GM19324 (cell line): Measurements from ENCODE around the gene ATXN7L3.

ENCODE experiments used
- ATAC-seq: cut with Tn5 transposase; IDR thresholded peaks from one replicate; pipeline ENCODE4 v1.9.1; 2021; ENCODE audit warnings: mild to moderate bottlenecking, moderate library complexity; ENCODE audit not compliant: unreplicated experiment, low FRiP score

Gene ATXN7L3

GRCh38 chr17:44218344-44219107 lies 18.8 kb upstream of the ATXN7L3 start:
- peak; percentile 50 for ATAC-seq

- ATAC-seq, result no peak
These were observed 18.2 kb upstream of the ATXN7L3 start for GRCh38 chr17:44217738-44218343.

GRCh38 chr17:44216694-44217093 lies 17.0 kb upstream of the ATXN7L3 start:
- ATAC-seq, result no peak

GRCh38 chr17:44216173-44216572 lies 16.5 kb upstream of the ATXN7L3 start:
- no peak for ATAC-seq

GRCh38 chr17:44214896-44215295 lies 15.2 kb upstream of the ATXN7L3 start:
- no peak for ATAC-seq

GRCh38 chr17:44214230-44214494 lies 14.5 kb upstream of the ATXN7L3 start:
- ATAC-seq, result no peak

- ATAC-seq, result no peak
These were observed 13.9 kb upstream of the ATXN7L3 start for GRCh38 chr17:44213403-44214229.

- no peak for ATAC-seq
These were observed 13.1 kb upstream of the ATXN7L3 start for GRCh38 chr17:44212507-44213402.

- ATAC-seq, result no peak
These were observed 11.9 kb upstream of the ATXN7L3 start for GRCh38 chr17:44211281-44212265.

GRCh38 chr17:44210342-44211192 lies 10.9 kb upstream of the ATXN7L3 start:
- peak; percentile 69 for ATAC-seq

GRCh38 chr17:44209786-44210341 lies 10.2 kb upstream of the ATXN7L3 start:
- peak; percentile 5 for ATAC-seq

- ATAC-seq, result no peak
These were observed 8.1 kb upstream of the ATXN7L3 start for GRCh38 chr17:44207743-44208142.

GRCh38 chr17:44207319-44207718 lies 7.6 kb upstream of the ATXN7L3 start:
- ATAC-seq, result no peak

GRCh38 chr17:44206825-44207155 lies 7.1 kb upstream of the ATXN7L3 start:
- ATAC-seq, result no peak

- ATAC-seq, result no peak
These were observed 6.5 kb upstream of the ATXN7L3 start for GRCh38 chr17:44205962-44206824.

- no peak for ATAC-seq
These were observed 4.8 kb upstream of the ATXN7L3 start for GRCh38 chr17:44204441-44204882.

GRCh38 chr17:44203731-44204440 lies 4.2 kb upstream of the ATXN7L3 start:
- ATAC-seq, result no peak
